ENCODE results near the gene MORN3. TPM values are rescaled to one million over a fixed set of nuclear protein-coding genes. Genes with fewer than 3 reads are reported as not detected.

MORN3 gene
- total and polyA plus RNA-seq, 9 of the 15 experiments (the other 6 are each of a cell fraction or from before 2014, with no cell fraction given), result 0.09 to 0.27 (median 0.20) TPM

DNA sequence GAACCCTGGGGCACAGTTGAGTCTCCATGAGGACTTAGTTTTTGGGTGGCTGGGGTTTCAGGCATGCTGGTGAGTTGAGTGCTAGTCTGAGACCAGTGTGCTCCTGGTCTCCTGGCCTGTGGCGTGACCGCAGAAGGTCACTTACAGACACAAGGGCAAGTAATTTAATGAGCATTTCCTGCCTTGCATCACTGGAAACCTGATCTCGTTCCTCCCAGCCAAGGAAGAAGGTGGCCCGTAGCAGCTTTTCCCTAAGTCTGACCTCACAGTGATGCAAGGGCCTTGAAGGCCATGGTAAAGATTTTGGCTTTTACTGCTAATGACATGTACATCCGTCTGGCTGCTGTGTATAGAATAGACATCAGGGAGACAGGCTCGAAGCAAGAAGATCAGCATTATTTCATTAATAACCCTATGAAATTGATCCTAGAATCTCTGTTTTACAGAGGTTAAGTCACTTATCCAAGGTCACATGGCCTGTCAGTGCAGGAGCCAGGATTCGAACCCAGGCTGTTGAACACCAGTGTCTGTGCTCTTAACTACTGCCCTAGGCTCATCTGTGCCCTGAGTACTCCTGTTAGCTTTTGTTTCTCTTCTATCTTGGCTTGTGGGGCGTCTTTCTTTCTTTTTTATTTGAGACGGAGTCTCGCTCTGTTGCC lies 47.7 kb upstream of the MORN3 start (continued):
- peak in 1 of 2 experiments; percentile 29; a peak in 1 of 4 replicates for TF ChIP-seq NRF1 (conservative IDR thresholded peaks at IDR 0.05 in 1 of 2, IDR thresholded peaks at IDR 0.05 in 1 of 2)
- no peak for TF ChIP-seq ZNF75A (CRISPR knock-in tag; IDR thresholded peaks at IDR 0.05)
- TF ChIP-seq CCNT2 (IDR thresholded peaks at IDR 0.05; ENCODE audit: borderline replicate concordance, extremely low read depth, insufficient read length, low read depth, low read length), result no peak
- TF ChIP-seq L3MBTL2 (IDR thresholded peaks at IDR 0.05), result 0 out of 2 replicates have a peak, but pooled peaks have one; percentile 36
- TF ChIP-seq ZNF589 (CRISPR knock-in tag; IDR thresholded peaks at IDR 0.05; ENCODE audit: low read depth), result peak; percentile 59; the same call in 1 of the 2 replicates
- no peak for TF ChIP-seq ZNF511 (CRISPR knock-in tag; IDR thresholded peaks at IDR 0.05)
- TF ChIP-seq FOSL1 (tag; conservative IDR thresholded peaks at IDR 0.05), result peak; percentile 40; the same call in 1 of the 2 replicates
- no peak for TF ChIP-seq NUFIP1 (IDR thresholded peaks at IDR 0.05; ENCODE audit: partially characterized antibody)
- no peak for TF ChIP-seq NR2C2 (CRISPR knock-in tag; IDR thresholded peaks at IDR 0.05)
- TF ChIP-seq NR2C2 (tag; IDR thresholded peaks at IDR 0.05), result peak; percentile 77
- TF ChIP-seq SOX6 (IDR thresholded peaks at IDR 0.05), result peak; percentile 47; the same call in 1 of the 2 replicates
- peak; percentile 43; the same call in 1 of the 2 replicates for TF ChIP-seq ARID1B (IDR thresholded peaks at IDR 0.05)
- TF ChIP-seq, protein P1, sequence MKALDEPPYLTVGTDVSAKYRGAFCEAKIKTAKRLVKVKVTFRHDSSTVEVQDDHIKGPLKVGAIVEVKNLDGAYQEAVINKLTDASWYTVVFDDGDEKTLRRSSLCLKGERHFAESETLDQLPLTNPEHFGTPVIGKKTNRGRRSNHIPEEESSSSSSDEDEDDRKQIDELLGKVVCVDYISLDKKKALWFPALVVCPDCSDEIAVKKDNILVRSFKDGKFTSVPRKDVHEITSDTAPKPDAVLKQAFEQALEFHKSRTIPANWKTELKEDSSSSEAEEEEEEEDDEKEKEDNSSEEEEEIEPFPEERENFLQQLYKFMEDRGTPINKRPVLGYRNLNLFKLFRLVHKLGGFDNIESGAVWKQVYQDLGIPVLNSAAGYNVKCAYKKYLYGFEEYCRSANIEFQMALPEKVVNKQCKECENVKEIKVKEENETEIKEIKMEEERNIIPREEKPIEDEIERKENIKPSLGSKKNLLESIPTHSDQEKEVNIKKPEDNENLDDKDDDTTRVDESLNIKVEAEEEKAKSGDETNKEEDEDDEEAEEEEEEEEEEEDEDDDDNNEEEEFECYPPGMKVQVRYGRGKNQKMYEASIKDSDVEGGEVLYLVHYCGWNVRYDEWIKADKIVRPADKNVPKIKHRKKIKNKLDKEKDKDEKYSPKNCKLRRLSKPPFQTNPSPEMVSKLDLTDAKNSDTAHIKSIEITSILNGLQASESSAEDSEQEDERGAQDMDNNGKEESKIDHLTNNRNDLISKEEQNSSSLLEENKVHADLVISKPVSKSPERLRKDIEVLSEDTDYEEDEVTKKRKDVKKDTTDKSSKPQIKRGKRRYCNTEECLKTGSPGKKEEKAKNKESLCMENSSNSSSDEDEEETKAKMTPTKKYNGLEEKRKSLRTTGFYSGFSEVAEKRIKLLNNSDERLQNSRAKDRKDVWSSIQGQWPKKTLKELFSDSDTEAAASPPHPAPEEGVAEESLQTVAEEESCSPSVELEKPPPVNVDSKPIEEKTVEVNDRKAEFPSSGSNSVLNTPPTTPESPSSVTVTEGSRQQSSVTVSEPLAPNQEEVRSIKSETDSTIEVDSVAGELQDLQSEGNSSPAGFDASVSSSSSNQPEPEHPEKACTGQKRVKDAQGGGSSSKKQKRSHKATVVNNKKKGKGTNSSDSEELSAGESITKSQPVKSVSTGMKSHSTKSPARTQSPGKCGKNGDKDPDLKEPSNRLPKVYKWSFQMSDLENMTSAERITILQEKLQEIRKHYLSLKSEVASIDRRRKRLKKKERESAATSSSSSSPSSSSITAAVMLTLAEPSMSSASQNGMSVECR (CRISPR knock-in tag; IDR thresholded peaks at IDR 0.05), result 0 out of 2 replicates have a peak, but pooled peaks have one; percentile 38
- TF ChIP-seq USF2 (CRISPR knock-in tag; IDR thresholded peaks at IDR 0.05), result peak; percentile 51; the same call in 1 of the 2 replicates
- TF ChIP-seq SMARCA4 (IDR thresholded peaks at IDR 0.05), result peak; percentile 32; the same call in 1 of the 2 replicates
- TF ChIP-seq ZNF696 (CRISPR knock-in tag; conservative IDR thresholded peaks at IDR 0.05), result no peak
- TF ChIP-seq, protein P2, sequence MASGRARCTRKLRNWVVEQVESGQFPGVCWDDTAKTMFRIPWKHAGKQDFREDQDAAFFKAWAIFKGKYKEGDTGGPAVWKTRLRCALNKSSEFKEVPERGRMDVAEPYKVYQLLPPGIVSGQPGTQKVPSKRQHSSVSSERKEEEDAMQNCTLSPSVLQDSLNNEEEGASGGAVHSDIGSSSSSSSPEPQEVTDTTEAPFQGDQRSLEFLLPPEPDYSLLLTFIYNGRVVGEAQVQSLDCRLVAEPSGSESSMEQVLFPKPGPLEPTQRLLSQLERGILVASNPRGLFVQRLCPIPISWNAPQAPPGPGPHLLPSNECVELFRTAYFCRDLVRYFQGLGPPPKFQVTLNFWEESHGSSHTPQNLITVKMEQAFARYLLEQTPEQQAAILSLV (tag; IDR thresholded peaks at IDR 0.05), result 0 out of 2 replicates have a peak, but pooled peaks have one; percentile 29
- TF ChIP-seq, protein P3, sequence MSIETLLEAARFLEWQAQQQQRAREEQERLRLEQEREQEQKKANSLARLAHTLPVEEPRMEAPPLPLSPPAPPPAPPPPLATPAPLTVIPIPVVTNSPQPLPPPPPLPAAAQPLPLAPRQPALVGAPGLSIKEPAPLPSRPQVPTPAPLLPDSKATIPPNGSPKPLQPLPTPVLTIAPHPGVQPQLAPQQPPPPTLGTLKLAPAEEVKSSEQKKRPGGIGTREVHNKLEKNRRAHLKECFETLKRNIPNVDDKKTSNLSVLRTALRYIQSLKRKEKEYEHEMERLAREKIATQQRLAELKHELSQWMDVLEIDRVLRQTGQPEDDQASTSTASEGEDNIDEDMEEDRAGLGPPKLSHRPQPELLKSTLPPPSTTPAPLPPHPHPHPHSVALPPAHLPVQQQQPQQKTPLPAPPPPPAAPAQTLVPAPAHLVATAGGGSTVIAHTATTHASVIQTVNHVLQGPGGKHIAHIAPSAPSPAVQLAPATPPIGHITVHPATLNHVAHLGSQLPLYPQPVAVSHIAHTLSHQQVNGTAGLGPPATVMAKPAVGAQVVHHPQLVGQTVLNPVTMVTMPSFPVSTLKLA (conservative IDR thresholded peaks at IDR 0.05), result peak in 1 of 2 experiments; percentile 27; a peak in 1 of 4 replicates
